ENCODE results near the gene UNC80.

- no peak for TF ChIP-seq CTCF (IDR thresholded peaks at IDR 0.05)
- no peak for TF ChIP-seq POLR2AphosphoS5 (IDR thresholded peaks at IDR 0.05)
- TF ChIP-seq POLR2A (IDR thresholded peaks at IDR 0.05) = no peak
These were observed 134.1 kb downstream of the UNC80 start for GRCh38 chr2:209905691-209906090.

All from prostate gland (tissue), 2 donors.